Panc1 (cell line): ENCODE measurements around the gene DLGAP5.

ENCODE experiments used
- CTCF ChIP-seq: fragments of 450-650 bp; IDR thresholded peaks from 2 replicates; pipeline ENCODE4 v1.5.1; 2017; ENCODE audit warnings: mild to moderate bottlenecking
- POLR2AphosphoS5 ChIP-seq: IDR thresholded peaks from 2 replicates; pipeline ENCODE4 v1.6.1; 2012; ENCODE audit warnings: mild to moderate bottlenecking, low read depth, low read length, moderate library complexity

DNA sequence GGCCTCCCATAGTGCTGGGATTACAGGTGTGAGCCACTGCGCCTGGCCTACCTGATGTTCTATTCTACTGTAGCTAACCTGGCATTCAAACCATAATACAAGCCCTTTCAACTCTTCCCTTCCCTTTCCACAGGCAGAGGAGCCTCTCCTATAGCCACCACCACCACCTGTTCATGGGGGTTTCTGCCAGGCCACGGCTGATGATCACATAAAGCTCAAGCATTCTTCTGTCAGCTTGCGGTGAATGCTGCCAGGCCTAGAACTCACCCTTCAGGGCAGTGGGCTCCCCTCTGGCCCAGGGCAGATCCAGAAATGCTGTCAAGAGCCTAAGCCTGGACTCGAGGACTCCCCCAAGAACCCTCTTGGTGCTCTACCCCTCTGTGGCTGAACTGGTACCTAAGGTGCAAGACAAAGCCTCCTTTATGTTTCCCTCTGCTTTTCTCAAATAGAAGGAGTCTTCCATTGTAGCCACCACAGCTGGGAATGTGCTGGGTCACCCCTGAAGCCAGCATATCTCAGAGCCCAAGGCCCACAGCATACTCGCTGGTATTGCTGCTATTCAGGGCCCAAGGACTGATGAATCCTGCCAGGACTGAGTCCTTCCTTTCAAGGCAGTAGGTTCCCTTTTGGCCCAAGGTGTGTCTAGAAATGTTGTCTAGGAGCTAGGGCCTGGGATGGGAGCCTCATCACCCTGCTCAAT lies 3.4 kb upstream of the DLGAP5 start:
- TF ChIP-seq CTCF (no peak), POLR2AphosphoS5 (no peak)
